Measurements from ENCODE around the gene PHF21B.

- TF ChIP-seq, protein P1, sequence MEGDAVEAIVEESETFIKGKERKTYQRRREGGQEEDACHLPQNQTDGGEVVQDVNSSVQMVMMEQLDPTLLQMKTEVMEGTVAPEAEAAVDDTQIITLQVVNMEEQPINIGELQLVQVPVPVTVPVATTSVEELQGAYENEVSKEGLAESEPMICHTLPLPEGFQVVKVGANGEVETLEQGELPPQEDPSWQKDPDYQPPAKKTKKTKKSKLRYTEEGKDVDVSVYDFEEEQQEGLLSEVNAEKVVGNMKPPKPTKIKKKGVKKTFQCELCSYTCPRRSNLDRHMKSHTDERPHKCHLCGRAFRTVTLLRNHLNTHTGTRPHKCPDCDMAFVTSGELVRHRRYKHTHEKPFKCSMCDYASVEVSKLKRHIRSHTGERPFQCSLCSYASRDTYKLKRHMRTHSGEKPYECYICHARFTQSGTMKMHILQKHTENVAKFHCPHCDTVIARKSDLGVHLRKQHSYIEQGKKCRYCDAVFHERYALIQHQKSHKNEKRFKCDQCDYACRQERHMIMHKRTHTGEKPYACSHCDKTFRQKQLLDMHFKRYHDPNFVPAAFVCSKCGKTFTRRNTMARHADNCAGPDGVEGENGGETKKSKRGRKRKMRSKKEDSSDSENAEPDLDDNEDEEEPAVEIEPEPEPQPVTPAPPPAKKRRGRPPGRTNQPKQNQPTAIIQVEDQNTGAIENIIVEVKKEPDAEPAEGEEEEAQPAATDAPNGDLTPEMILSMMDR (IDR thresholded peaks at IDR 0.05): no peak
- no peak for TF ChIP-seq ZFX (IDR thresholded peaks at IDR 0.05; ENCODE audit: borderline replicate concordance)
Observed at GRCh38 chr22:45053094-45053493, 43.3 kb upstream of the PHF21B start.
